NT2/D1 (cell line): ENCODE results near the gene ZDHHC17.

Experiments used
- SUZ12 ChIP-seq: IDR thresholded peaks from 2 replicates; pipeline ENCODE4 v1.6.1; 2011; ENCODE audit not compliant: insufficient read length, insufficient read depth; ENCODE audit errors: extremely low read depth
- YY1 ChIP-seq: IDR thresholded peaks from 2 replicates; pipeline ENCODE4 v1.6.1; 2011; ENCODE audit not compliant: insufficient read length, insufficient read depth
- ZNF274 ChIP-seq: IDR thresholded peaks from 2 replicates; pipeline ENCODE4 v1.6.1; 2011; ENCODE audit warnings: mild to moderate bottlenecking, low read depth, low read length

GRCh38 chr12:76778364-76778763 is 14.4 kb downstream of the ZDHHC17 start:
- TF ChIP-seq YY1: no peak
- TF ChIP-seq ZNF274: no peak
- TF ChIP-seq SUZ12: no peak
